Adipocyte (in vitro differentiated cells): ENCODE results near the gene NCKAP5.
A peak's percentile ranks its signal among the peaks of the same experiment; 100 is the strongest.

ENCODE experiments used
- DNase-seq: peaks from one replicate; pipeline ENCODE4 v3.0.0-alpha.2; 2015; ENCODE audit warnings: low read depth
- H3K27me3 ChIP-seq: replicated peaks from 2 replicates; pipeline ENCODE4 v1.7.0; 2013; ENCODE audit warnings: mild to moderate bottlenecking, low read length, moderate library complexity; ENCODE audit not compliant: control insufficient read depth, insufficient read depth
- H3K36me3 ChIP-seq: 2 replicates; pipeline ENCODE4 v1.7.0; 2013; ENCODE audit warnings: low read length, mild to moderate bottlenecking, moderate library complexity; ENCODE audit not compliant: control insufficient read depth, insufficient read depth, severe bottlenecking
- H3K4me1 ChIP-seq: 2 replicates; pipeline ENCODE4 v1.7.0; 2013; ENCODE audit warnings: mild to moderate bottlenecking, low read length, moderate library complexity; ENCODE audit not compliant: control insufficient read depth, insufficient read depth
- H3K4me3 ChIP-seq: 2 replicates; pipeline ENCODE4 v1.7.0; 2013; ENCODE audit warnings: mild to moderate bottlenecking, low read length, moderate library complexity
- H3K9ac ChIP-seq: 2 replicates; pipeline ENCODE4 v1.7.0; 2013; ENCODE audit warnings: mild to moderate bottlenecking, low read length, moderate library complexity
- H3K9me3 ChIP-seq: 2 replicates; pipeline ENCODE4 v1.7.0; 2013; ENCODE audit warnings: mild to moderate bottlenecking, low read length, moderate library complexity; ENCODE audit not compliant: control insufficient read depth

The NCKAP5 gene

DNA sequence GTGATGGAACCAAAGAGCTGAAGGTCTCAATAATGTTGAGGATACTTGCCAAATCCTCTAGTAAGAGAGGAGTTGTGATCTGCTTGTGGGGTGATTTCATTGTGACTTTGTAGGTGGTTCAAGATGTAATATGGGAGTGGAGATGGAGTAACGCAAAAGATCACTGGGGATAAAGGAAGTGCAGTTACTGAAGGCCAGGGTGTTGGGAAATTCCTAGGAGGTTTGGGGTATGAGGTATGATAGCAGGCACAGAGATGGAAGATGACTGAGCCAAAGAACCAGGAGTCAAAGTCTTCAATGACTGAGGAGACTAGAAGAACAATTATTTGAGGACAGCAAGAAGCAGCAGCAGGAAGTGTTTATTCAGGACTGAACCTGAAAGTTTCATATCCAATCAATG, 222.6 kb downstream of the NCKAP5 start:
- H3K4me1 ChIP-seq = peaks cover 3% of the 10 kb centered on the region
- H3K27me3 ChIP-seq = no peaks in the 10 kb centered on the region
- DNase-seq = no peak
- no peak overlapping the region for H3K4me3 ChIP-seq
- no peaks in the 10 kb centered on the region for H3K9me3 ChIP-seq
- H3K9ac ChIP-seq = no peak overlapping the region
- no peaks in the 10 kb centered on the region for H3K36me3 ChIP-seq

DNA sequence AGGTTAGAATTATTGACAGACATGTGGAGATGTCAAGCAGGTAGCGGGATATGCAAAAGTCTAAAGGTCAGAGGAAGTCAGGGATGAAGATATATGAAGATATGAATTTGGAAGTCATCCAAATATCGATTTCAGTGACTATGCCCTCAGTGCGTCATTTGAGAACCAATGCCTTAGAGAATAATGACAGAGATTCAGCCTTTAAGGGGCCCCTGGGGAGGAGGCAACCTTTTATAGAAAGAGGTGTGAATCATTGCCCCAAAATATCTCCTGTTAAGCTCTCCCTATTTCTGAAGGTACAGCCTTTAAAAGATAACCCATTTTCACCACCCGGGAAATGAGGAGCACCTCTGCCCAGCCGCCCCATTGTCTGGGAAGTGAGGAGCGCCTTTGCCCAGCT, 223.4 kb downstream of the NCKAP5 start:
- Histone ChIP-seq H3K4me3 (no peak overlapping the region), H3K36me3 (no peaks in the 10 kb centered on the region), H3K27me3 (no peaks in the 10 kb centered on the region), H3K9me3 (no peaks in the 10 kb centered on the region), H3K9ac (no peak overlapping the region), H3K4me1 (peaks cover 3% of the 10 kb centered on the region)
- no peak for DNase-seq

DNA sequence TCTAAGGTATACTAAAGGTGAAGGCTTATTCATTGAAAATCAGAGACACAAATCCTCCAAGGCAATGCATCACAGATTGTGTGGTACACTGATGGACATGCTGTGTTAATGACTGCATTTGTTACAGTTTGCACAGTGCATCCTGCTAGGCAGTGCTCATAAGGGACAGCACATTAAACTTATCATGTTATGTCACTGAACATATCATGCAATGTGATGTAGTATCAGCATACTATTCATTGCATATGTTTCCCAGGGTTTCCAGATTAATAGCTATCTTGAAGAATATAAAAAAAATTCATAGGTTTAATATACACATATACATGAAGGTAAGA, 225.3 kb downstream of the NCKAP5 start:
- no peak for DNase-seq
- H3K4me1 ChIP-seq = peaks cover 3% of the 10 kb centered on the region
- no peaks in the 10 kb centered on the region for H3K36me3 ChIP-seq
- no peaks in the 10 kb centered on the region for H3K9me3 ChIP-seq
- H3K27me3 ChIP-seq = no peaks in the 10 kb centered on the region
- H3K4me3 ChIP-seq = no peak overlapping the region
- no peak overlapping the region for H3K9ac ChIP-seq

- Histone ChIP-seq H3K36me3 (no peaks in the 10 kb centered on the region), H3K4me1 (peaks cover 3% of the 10 kb centered on the region), H3K9me3 (no peaks in the 10 kb centered on the region), H3K27me3 (no peaks in the 10 kb centered on the region), H3K4me3 (no peak overlapping the region), H3K9ac (no peak overlapping the region)
- no peak for DNase-seq
Observed at GRCh38 chr2:133342286-133343017, 225.8 kb downstream of the NCKAP5 start.

GRCh38 chr2:133341575-133341974, 226.7 kb downstream of the NCKAP5 start:
- no peaks in the 10 kb centered on the region for H3K4me1 ChIP-seq

DNA sequence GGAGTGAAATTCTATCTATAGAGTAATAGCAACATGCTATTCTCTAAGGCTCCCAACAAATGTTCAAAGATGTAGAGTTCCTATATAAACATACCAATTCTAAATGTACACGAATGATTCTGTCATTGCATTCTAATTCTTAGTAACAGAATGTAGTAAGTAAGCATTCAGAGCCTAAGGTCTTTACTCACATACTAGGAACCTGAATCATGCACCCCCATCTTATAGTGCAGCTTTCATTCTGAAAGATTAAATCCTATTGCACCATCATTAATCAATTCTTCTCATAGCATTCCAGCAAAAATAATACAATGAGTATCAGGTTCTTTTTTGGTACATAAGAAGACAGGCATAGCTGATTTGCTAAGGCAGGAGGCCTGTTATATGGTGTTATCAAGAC, 230.0 kb downstream of the NCKAP5 start:
- no peaks in the 10 kb centered on the region for H3K27me3 ChIP-seq
- H3K4me3 ChIP-seq = no peak overlapping the region
- no peak overlapping the region for H3K9ac ChIP-seq
- no peaks in the 10 kb centered on the region for H3K4me1 ChIP-seq
- peak; percentile 19 for DNase-seq
- no peaks in the 10 kb centered on the region for H3K36me3 ChIP-seq
- H3K9me3 ChIP-seq = no peaks in the 10 kb centered on the region

More at GRCh38 chr2:133341575-133341974, 226.7 kb downstream of the NCKAP5 start:
- H3K27me3 ChIP-seq = no peaks in the 10 kb centered on the region
- H3K36me3 ChIP-seq = no peaks in the 10 kb centered on the region
- H3K9me3 ChIP-seq = no peaks in the 10 kb centered on the region
- H3K4me3 ChIP-seq = no peak overlapping the region
- no peak for DNase-seq
- no peak overlapping the region for H3K9ac ChIP-seq

DNA sequence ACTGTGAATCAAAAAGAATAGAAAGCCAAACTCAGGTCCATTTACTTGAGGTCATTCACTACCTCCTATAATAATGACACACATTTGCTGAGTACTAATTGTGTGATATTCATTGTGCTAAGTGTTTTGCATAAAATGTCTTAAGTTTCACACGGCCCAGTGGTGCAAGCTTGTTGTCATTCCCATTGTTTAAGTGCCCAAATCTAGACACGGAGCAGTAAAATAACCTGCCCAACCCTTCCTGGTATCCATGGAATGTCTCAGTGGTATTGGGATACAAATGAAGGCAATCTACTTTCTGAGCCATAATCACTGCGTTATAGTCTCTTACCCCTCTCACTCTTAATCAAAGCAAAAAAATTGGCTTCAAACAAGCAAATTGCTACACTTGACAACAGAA, 233.3 kb downstream of the NCKAP5 start:
- Histone ChIP-seq H3K9ac (no peak overlapping the region), H3K4me3 (no peak overlapping the region), H3K27me3 (no peaks in the 10 kb centered on the region), H3K9me3 (no peaks in the 10 kb centered on the region), H3K4me1 (no peaks in the 10 kb centered on the region), H3K36me3 (no peaks in the 10 kb centered on the region)
- no peak for DNase-seq

GRCh38 chr2:133333181-133333580, 235.1 kb downstream of the NCKAP5 start:
- Histone ChIP-seq H3K36me3 (no peaks in the 10 kb centered on the region), H3K9ac (no peak overlapping the region), H3K4me3 (no peak overlapping the region), H3K9me3 (no peaks in the 10 kb centered on the region), H3K27me3 (no peaks in the 10 kb centered on the region), H3K4me1 (no peaks in the 10 kb centered on the region)
- no peak for DNase-seq

- H3K36me3 ChIP-seq = no peaks in the 10 kb centered on the region
- H3K27me3 ChIP-seq = no peaks in the 10 kb centered on the region
- DNase-seq = no peak
- no peaks in the 10 kb centered on the region for H3K9me3 ChIP-seq
- no peak overlapping the region for H3K9ac ChIP-seq
- H3K4me3 ChIP-seq = no peak overlapping the region
- no peaks in the 10 kb centered on the region for H3K4me1 ChIP-seq
Observed at GRCh38 chr2:133331436-133331835, 236.8 kb downstream of the NCKAP5 start.

GRCh38 chr2:133326652-133327397, 241.4 kb downstream of the NCKAP5 start:
- Histone ChIP-seq H3K4me3 (no peak overlapping the region), H3K36me3 (no peaks in the 10 kb centered on the region), H3K4me1 (peaks cover 6% of the 10 kb centered on the region), H3K27me3 (no peaks in the 10 kb centered on the region), H3K9me3 (no peaks in the 10 kb centered on the region), H3K9ac (no peak overlapping the region)
- DNase-seq = no peak

- Histone ChIP-seq H3K4me1 (peaks cover 6% of the 10 kb centered on the region), H3K27me3 (no peaks in the 10 kb centered on the region), H3K4me3 (no peak overlapping the region), H3K9ac (no peak overlapping the region), H3K36me3 (no peaks in the 10 kb centered on the region), H3K9me3 (no peaks in the 10 kb centered on the region)
- peak; percentile 76 for DNase-seq
Observed at GRCh38 chr2:133324150-133324561, 244.1 kb downstream of the NCKAP5 start.
